COLO829 (cell line): ENCODE data around the gene DIPK1C.

Experiments used
- DNase-seq: peaks from one replicate; pipeline ENCODE4 v3.0.0; 2012; ENCODE audit warnings: low spot score

DIPK1C gene

DNA sequence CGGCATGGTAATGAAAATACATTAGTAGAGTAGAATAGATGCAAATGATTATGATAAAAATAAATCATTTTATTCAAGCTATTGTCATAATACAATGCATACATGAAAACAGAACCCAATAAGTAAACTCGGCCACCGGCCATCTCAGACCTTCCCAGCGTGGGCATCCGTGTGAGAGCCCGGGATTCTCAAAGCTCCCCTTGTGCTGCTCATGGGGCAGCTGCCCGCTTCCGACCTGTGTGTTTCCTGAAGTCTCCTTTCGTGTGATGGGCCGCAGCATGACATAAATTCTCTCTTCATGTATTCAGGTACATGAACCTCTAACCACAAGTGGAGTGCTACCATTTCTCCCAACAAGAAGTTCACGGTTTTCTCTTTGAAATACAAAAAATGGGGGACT lies 25.6 kb upstream of the DIPK1C start:
- DNase-seq, result no peak

DNA sequence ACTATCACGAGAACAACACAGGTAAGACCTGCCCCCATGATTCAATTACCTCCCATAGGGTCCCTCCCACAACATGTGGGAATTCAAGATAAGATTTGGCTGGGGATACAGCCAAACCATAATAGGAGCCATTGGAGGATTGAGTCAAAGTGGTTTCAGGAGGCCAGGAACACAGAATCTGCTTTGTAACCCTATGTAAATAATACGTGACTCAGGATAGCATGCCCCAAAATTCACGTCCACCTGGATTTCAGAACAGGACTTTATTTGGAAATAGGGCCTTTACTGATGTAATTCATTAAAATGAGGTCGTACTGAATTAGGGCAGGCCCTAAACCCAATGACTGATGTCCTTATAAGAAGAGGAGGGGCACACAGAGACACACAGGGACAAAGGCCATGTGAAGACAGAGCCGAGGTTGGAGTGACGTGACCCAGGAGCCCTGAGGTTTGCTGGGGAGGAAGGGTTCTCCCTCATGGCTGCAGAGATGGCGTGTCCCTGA lies 23.1 kb upstream of the DIPK1C start:
- no peak for DNase-seq

- no peak for DNase-seq
These were observed 22.5 kb upstream of the DIPK1C start for GRCh38 chr18:74479486-74480148.

DNA sequence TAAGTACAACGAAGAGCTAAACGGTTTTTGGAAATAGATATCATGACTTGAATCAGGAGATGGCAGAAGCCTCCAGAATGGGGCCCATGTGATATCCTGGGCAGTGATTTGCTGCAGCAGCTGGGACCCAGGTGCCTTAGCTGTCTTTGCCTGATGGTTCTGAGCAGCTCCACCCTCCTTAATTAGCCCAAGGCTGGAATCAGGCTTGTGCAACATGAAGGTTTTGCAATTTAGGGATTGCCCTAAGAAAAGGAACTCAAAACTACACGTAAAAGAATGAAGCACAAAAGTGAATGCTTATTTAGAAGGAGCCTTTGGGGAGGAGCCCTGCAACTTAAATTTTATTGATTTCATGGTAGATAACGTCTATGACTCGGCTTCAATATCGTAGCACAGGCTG lies 21.8 kb upstream of the DIPK1C start:
- no peak for DNase-seq

- DNase-seq, result no peak
These were observed 21.2 kb upstream of the DIPK1C start for GRCh38 chr18:74478316-74478715.

- no peak for DNase-seq
These were observed 20.7 kb upstream of the DIPK1C start for GRCh38 chr18:74477771-74478170.

DNA sequence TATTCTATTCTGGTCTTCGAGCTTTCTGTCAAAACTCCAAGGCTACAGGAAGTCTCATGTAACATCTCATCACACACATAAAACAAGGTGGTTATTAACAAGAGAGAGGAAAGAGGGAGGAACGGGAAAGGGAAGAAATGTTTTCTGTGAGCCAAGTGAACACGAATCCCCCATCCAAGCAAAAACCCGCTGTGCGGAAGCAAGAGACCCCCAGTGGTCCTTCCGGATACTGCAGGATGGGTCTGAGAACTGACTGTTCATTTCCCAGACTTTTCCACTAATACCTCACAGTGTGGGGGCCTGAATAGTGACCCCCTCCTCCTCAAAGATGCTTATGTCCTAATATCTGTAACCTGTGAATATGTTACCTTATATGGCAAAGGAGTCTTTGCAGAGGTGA lies 19.0 kb upstream of the DIPK1C start:
- no peak for DNase-seq

DNA sequence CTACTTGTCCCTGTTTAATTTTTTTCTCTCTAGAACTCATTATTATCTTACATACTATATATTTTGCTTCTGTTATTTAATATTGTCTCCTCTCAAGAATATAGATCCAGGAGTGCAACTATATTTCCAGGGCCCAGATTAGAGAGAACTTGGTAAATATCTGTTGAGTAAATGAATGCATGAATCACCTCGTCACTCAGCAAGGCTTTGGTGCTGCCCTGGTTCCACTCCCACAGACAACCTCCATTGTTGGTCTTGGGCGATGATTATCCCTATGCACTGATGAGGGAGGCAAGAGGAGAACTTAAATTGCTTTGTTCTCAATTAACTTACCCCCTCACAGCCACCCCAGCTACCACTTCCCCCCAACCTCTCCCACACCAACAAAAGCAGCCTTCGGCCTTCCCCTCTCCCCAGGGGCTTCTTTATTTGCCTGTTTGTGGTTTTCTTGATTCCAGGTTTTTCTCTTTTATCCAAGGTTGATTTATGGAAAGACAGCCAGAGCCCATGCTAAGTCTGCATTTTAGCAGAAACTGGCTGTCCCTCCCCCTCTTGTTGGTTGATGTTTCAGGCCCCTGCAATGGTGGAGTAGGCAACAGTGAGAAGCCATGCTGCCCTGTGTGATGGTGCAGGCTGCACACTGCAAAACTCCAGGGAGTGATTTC lies 17.0 kb upstream of the DIPK1C start:
- no peak for DNase-seq

DNA sequence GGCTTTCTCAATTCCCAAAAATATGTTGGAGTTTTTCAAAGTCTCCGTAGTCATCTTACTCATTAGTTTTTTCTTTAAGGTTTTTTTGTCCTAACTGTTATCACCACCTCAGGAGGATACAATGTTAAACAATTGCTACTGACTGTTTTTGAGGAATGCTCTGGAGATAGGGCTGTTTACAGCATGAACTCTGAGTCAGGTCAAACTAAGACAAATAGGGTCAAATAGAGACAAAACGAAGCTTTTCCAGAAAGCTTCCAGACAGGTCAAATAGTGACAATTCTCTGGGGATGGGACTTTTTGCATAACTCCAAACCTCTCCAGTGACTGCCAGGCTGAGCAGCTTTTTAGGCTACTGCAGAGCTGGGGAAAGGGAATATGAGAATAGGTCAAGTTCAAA lies 15.2 kb upstream of the DIPK1C start:
- DNase-seq, result no peak

DNA sequence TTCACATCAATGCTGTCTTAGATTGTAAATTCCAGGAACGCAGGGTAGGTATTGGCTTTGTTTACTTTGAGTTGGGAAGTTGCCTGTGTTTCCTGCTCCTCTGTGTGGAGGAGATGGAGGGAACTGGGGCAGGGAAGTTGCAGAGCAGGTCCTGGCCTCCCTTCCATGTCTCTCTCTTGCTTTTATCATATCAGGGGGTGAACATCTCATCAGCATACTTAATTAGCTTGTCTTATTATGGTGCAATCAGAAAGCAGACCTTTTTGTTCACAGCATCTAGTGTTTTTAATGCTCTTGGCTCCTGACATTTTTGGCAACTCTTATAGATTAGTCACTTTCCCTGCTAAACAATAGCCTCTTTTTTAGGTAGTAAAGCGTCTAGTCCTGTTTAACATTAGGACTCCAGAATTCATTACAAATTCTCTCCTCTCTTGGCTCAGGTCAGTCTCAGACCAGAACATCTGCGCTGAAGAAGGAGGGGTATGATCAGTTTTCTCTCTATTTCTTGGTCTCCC lies 11.5 kb upstream of the DIPK1C start:
- peak; percentile 72 for DNase-seq

DNA sequence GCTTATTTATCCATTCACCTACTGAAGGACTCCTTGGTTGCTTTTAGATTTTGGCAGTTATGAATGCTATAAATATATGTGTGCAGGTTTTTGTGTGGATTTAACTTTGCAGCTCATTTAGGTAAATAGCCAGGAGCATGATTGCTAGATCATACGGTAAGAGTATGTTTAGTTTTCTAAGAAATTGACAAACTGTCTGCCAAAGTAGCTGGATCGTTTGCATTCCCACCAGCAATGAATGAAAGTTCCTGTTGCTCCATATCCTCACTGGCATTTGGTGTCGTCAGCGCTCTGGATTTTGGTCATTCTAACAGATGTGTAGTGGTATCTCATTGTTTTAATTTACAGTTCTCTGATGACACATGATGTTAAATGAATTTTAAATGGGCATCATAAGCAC lies 8.7 kb upstream of the DIPK1C start:
- DNase-seq, result no peak

DNA sequence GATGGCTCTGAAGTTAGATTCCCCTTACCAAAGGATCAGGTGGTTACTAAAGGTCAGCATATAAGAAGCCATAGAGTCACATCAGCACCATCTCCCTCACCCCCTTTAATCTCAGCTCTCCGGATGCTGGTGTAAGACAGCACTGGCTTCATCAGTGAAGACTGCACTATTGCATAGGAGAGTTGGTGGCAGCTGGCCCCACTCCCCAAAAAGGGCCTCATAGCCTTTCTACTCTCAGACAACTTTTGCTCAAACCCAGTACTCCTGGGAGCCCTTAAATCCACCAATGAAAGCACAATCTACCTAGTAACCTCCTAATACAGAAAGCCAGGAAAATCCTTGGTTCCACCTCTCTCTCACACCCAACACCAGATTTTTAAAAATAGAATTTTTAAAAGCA lies 6.9 kb upstream of the DIPK1C start:
- DNase-seq, result no peak

- DNase-seq, result no peak
These were observed 6.1 kb upstream of the DIPK1C start for GRCh38 chr18:74463254-74463653.

GRCh38 chr18:74460825-74461224 lies 3.7 kb upstream of the DIPK1C start:
- DNase-seq, result no peak

- DNase-seq, result no peak
These were observed 2.8 kb upstream of the DIPK1C start for GRCh38 chr18:74459889-74460288.

DNA sequence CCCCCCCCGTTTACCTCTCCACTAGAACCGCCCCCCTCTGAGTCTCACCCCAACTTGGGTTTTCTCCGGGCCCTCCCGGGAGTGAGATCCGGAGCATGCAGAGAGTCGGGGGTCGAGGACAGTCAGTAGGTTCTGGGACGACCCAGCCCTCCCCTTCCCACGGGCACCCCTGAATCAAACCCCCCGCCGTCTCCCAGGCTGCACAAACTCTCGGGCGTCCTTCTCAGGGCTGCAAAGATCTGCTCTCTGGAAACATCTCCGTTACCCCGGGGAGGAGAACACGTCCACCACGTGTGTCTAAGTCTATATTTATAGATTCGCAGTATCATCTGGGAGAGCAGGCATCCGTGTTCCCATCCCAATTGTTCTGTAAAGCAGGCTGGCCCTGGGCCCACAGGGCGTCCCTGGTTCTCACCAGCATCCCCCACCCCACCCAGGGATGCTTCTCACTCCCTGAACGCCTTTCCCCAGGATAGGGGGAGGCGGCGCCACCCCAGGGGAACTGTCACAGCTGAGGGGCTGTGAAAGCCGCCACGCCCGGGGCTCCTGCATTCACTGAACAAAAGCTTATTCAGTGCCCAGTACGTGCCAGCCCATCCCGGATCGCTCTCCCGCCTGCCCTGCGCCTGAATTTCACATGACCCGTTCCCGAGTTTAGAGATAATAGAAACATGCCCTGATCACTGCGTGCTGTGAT lies 765 bp upstream of the DIPK1C start:
- DNase-seq, result peak; percentile 48

GRCh38 chr18:74456349-74457042 lies 612 bp downstream of the DIPK1C start:
- no peak for DNase-seq

DNA sequence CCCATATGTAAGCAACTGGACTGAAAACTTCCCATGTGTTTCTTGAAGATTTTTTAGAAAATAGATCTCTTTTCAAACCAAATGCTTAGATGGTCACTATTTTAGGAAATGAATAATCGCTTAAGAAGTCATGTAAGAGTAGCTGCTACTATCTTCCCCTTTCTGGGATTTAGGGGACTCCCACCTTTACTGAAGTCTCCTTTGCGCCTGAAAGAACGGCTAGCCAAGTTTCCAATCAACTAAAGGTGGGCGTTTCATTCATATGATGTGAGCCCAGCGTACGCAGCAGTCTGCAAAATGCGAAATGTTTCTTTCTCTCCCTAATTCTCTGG lies 1.1 kb downstream of the DIPK1C start:
- DNase-seq, result no peak

DNA sequence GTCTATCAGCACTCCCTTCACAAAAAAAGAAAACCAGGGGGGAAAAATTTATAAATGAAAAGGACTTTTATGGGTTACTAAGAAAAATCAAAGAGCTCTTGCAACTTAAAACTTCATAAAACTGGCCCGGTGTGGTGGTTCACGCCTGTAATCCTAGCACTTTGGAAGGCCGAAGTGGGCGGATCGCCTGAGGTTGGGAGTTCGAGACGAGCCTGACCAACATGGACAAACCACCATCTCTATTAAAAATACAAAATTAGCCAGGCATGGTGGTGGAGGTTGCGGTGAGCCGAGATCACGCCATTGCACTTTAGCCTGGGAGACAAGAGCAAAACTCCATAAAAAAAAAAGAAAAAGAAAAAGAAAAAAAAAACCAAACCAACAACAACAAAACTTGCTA lies 1.7 kb downstream of the DIPK1C start:
- DNase-seq, result no peak

DNA sequence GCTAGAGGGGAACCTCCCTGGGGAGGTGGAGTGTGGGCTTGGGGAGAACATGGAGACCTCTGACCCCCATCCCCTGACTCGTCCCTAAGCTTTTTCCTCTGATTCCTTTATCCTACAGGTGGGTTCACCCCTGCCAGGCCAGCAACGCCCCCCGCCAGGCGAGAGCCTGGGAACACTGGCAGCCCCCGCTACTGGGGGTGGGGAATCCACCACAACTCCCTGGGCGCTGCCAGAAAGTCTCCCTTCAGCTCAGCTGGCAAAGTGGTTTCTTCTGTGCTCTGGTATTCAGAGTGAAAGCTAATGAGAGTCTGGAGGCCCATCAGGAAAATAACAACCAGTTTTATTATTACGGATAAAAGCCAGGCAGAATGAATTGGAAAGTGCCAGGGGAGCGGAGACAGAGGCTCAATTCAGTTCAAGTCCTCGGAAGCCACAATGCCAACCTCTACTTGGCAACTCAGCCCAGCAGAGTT lies 2.8 kb downstream of the DIPK1C start:
- DNase-seq, result no peak

GRCh38 chr18:74453642-74454198 lies 3.4 kb downstream of the DIPK1C start:
- DNase-seq, result no peak

- DNase-seq, result no peak
These were observed 4.0 kb downstream of the DIPK1C start for GRCh38 chr18:74453016-74453566.
